GM23248 (cell line): ENCODE measurements around the gene CACNB2. TPM values are rescaled to one million over a fixed set of nuclear protein-coding genes. Genes with fewer than 3 reads are reported as not detected.

Experiments
- DNase-seq: peaks from one replicate; pipeline ENCODE4 v3.0.0-alpha.2; 2015
- H2AFZ ChIP-seq: fragments of 200-600 bp; sonication (generic); 2 replicates; pipeline ENCODE4 v1.6.1; 2016; ENCODE audit warnings: antibody characterized with exemption
- H3F3A ChIP-seq: fragments of 200-600 bp; sonication (generic); 2 replicates; pipeline ENCODE4 v1.6.1; 2016; ENCODE audit warnings: mild to moderate bottlenecking, antibody characterized with exemption, mixed run types; ENCODE audit not compliant: insufficient read depth
- H3K27ac ChIP-seq: fragments of 200-600 bp; sonication (generic); 2 replicates; pipeline ENCODE4 v1.5.1; 2016; ENCODE audit warnings: mild to moderate bottlenecking
- H3K27me3 ChIP-seq: fragments of 200-600 bp; sonication (generic); replicated peaks from 2 replicates; pipeline ENCODE4 v1.6.1; 2016; ENCODE audit warnings: mild to moderate bottlenecking; ENCODE audit not compliant: insufficient read depth
- H3K36me3 ChIP-seq: fragments of 200-600 bp; sonication (generic); 2 replicates; pipeline ENCODE4 v1.6.1; 2016; ENCODE audit warnings: low read depth, mild to moderate bottlenecking
- H3K4me1 ChIP-seq: fragments of 200-600 bp; sonication (generic); 2 replicates; pipeline ENCODE4 v1.6.1; 2016; ENCODE audit warnings: mild to moderate bottlenecking; ENCODE audit not compliant: insufficient read depth
- H3K4me2 ChIP-seq: fragments of 200-600 bp; sonication (generic); one replicate; pipeline ENCODE4 v1.6.1; 2016; ENCODE audit warnings: mild to moderate bottlenecking; ENCODE audit not compliant: unreplicated experiment
- H3K4me3 ChIP-seq: fragments of 200-600 bp; sonication (generic); 2 replicates; pipeline ENCODE4 v1.5.1; 2016; ENCODE audit warnings: mild to moderate bottlenecking
- H3K79me2 ChIP-seq: fragments of 200-600 bp; sonication (generic); 2 replicates; pipeline ENCODE4 v1.6.1; 2016; ENCODE audit warnings: mild to moderate bottlenecking; ENCODE audit not compliant: insufficient read depth
- H3K9ac ChIP-seq: fragments of 200-600 bp; sonication (generic); 2 replicates; pipeline ENCODE4 v1.6.1; 2016; ENCODE audit warnings: mild to moderate bottlenecking
- H3K9me2 ChIP-seq: fragments of 200-600 bp; sonication (generic); 2 replicates; pipeline ENCODE4 v1.6.1; 2016; ENCODE audit warnings: mixed run types, mild to moderate bottlenecking, moderate library complexity; ENCODE audit not compliant: insufficient read depth
- H3K9me3 ChIP-seq: fragments of 200-600 bp; sonication (generic); one replicate; pipeline ENCODE4 v1.6.1; 2017; ENCODE audit warnings: low read depth
- H4K20me1 ChIP-seq: fragments of 200-600 bp; sonication (generic); 2 replicates; pipeline ENCODE4 v1.6.0; 2016; ENCODE audit not compliant: insufficient read depth
- EZH2 ChIP-seq: fragments of 200-600 bp; sonication (generic); IDR thresholded peaks from 2 replicates; pipeline ENCODE4 v1.6.1; 2018; ENCODE audit warnings: antibody characterized with exemption, mild to moderate bottlenecking; ENCODE audit not compliant: insufficient read depth, poor library complexity, severe bottlenecking
- EZH2phosphoT487 ChIP-seq: fragments of 200-600 bp; sonication (generic); IDR thresholded peaks from 2 replicates; pipeline ENCODE4 v1.6.1; 2018; ENCODE audit warnings: antibody characterized with exemption, moderate library complexity, mild to moderate bottlenecking, low read depth; ENCODE audit not compliant: insufficient read depth
- WGBS, 2 experiments: methylation state at CpG; one replicate each; pipeline ENCODE4 v1.1.6; 2015 to 2017; ENCODE audit warnings: low lambda C conversion rate in 2 of 2, low coverage in 1 of 2; ENCODE audit errors: missing lambda C conversion rate in 2 of 2; 5-methylcytosine and 5-hydroxymethylcytosine counted together
- in situ Hi-C: fragments of 300-500 bp; cut with MboI; formaldehyde crosslinking; loops from 2 replicates; pipeline ENCODE4 v1.15.0; 2020
- polyA plus RNA-seq: library from polyadenylated mRNA; unstranded; fragments of >200 nt; fragmentation: Nextera tagmentation; extraction: Ambion mirVana; gene quantifications from 2 replicates; pipeline ENCODE4 v1.2.1, GENCODE V29; 2016
- total RNA-seq: library from RNA; depleted of rRNA; stranded (reverse); fragments of >200 nt; shearing (Covaris generic); gene quantifications from 2 replicates; pipeline ENCODE4 v1.2.3, GENCODE V29; 2014

The CACNB2 gene
- total and polyA plus RNA-seq, 2 experiments from 2014 or later: 0.31 to 0.32 TPM

GRCh38 chr10:18246967-18247366 lies 106.7 kb downstream of the CACNB2 start:
- WGBS, 2 experiments: 69 to 75% methylated on average over 7 of the region's 7 CpGs
- no peak overlapping the region for H3K4me3 ChIP-seq
- no peaks in the 10 kb centered on the region for H3K27me3 ChIP-seq
- H3K36me3 ChIP-seq: no peaks in the 10 kb centered on the region
- no peaks in the 10 kb centered on the region for H3F3A ChIP-seq
- in situ Hi-C loops: loop anchor here (25.0 kb wide), 1 partner anchor 635 kb away; the partner anchor contains the start of gene HACD1
- no peaks in the 10 kb centered on the region for H4K20me1 ChIP-seq
- no peak overlapping the region for H3K9ac ChIP-seq
- H3K27ac ChIP-seq: no peak overlapping the region
- no peaks in the 10 kb centered on the region for H3K9me2 ChIP-seq
- DNase-seq: no peak
- no peak overlapping the region for H2AFZ ChIP-seq
- no peaks in the 10 kb centered on the region for H3K9me3 ChIP-seq
- H3K79me2 ChIP-seq: no peaks in the 10 kb centered on the region
- H3K4me2 ChIP-seq: no peak overlapping the region
- TF ChIP-seq EZH2phosphoT487: no peak
- no peaks in the 10 kb centered on the region for H3K4me1 ChIP-seq

GRCh38 chr10:18252086-18252485 lies 111.9 kb downstream of the CACNB2 start:
- Histone ChIP-seq H3K36me3 (no peaks in the 10 kb centered on the region), H3K9me2 (no peaks in the 10 kb centered on the region), H3K27ac (no peak overlapping the region), H3K4me2 (no peak overlapping the region), H3K79me2 (no peaks in the 10 kb centered on the region), H3K9me3 (no peaks in the 10 kb centered on the region), H3K4me3 (no peak overlapping the region), H3K4me1 (peaks cover 9% of the 10 kb centered on the region), H4K20me1 (no peaks in the 10 kb centered on the region), H3F3A (peaks cover 9% of the 10 kb centered on the region; the same call in 1 of the 2 replicates), H3K27me3 (no peaks in the 10 kb centered on the region), H3K9ac (no peak overlapping the region), H2AFZ (no peak overlapping the region)
- TF ChIP-seq EZH2phosphoT487 (no peak), EZH2 (no peak)
- DNase-seq: no peak
- 51 to 52% methylated on average over 7 of the region's 7 CpGs for WGBS, 2 experiments
- in situ Hi-C loops: no loop called here

GRCh38 chr10:18254086-18254485 lies 113.9 kb downstream of the CACNB2 start:
- no peaks in the 10 kb centered on the region for H4K20me1 ChIP-seq
- H3K4me2 ChIP-seq: no peak overlapping the region
- no peak overlapping the region for H3K9ac ChIP-seq
- no peaks in the 10 kb centered on the region for H3K36me3 ChIP-seq
- H3K4me1 ChIP-seq: peaks cover 9% of the 10 kb centered on the region
- in situ Hi-C loops: no loop called here
- H3K79me2 ChIP-seq: no peaks in the 10 kb centered on the region
- H3K9me3 ChIP-seq: no peaks in the 10 kb centered on the region
- no peaks in the 10 kb centered on the region for H3K27me3 ChIP-seq
- peaks cover 9% of the 10 kb centered on the region; the same call in 1 of the 2 replicates for H3F3A ChIP-seq
- H3K27ac ChIP-seq: no peak overlapping the region
- TF ChIP-seq EZH2 (no peak), EZH2phosphoT487 (no peak)
- no peak overlapping the region for H3K4me3 ChIP-seq
- WGBS, 2 experiments: 47 to 53% methylated on average over 2 of the region's 2 CpGs
- peak; percentile 41 for DNase-seq
- no peak overlapping the region for H2AFZ ChIP-seq
- H3K9me2 ChIP-seq: no peaks in the 10 kb centered on the region

GRCh38 chr10:18254692-18255091 lies 114.5 kb downstream of the CACNB2 start:
- DNase-seq: no peak

More at GRCh38 chr10:18254692-18255091, 114.5 kb downstream of the CACNB2 start:
- no peaks in the 10 kb centered on the region for H3K9me3 ChIP-seq
- H3K9me2 ChIP-seq: no peaks in the 10 kb centered on the region
- H3F3A ChIP-seq: peaks cover 9% of the 10 kb centered on the region; the same call in 1 of the 2 replicates
- H3K36me3 ChIP-seq: no peaks in the 10 kb centered on the region
- H3K27ac ChIP-seq: no peak overlapping the region
- TF ChIP-seq EZH2phosphoT487 (no peak), EZH2 (no peak)
- WGBS, 2 experiments: 89 to 91% methylated on average over 4 of the region's 4 CpGs
- no peaks in the 10 kb centered on the region for H4K20me1 ChIP-seq
- peaks cover 9% of the 10 kb centered on the region for H3K4me1 ChIP-seq
- no peaks in the 10 kb centered on the region for H3K79me2 ChIP-seq
- no peak overlapping the region for H2AFZ ChIP-seq
- H3K4me2 ChIP-seq: no peak overlapping the region
- H3K4me3 ChIP-seq: no peak overlapping the region
- no peak overlapping the region for H3K9ac ChIP-seq
- no peaks in the 10 kb centered on the region for H3K27me3 ChIP-seq
- in situ Hi-C loops: no loop called here
